Esophagus squamous epithelium (tissue), 5 donors: ENCODE data around the gene LRBA. TPM values are rescaled to one million over a fixed set of nuclear protein-coding genes. Genes with fewer than 3 reads are reported as not detected.

ENCODE experiments used
- DNase-seq: peaks from one replicate; lab custom pipeline; 2025; lab: John Stamatoyannopoulos, UW
- H3K27ac ChIP-seq, 4 donors: fragments of 200-600 bp; sonication (generic); one replicate each; pipeline ENCODE4 v1.5.1; 2016 to 2019; ENCODE audit warnings: mild to moderate bottlenecking in 1 of 4
- H3K27me3 ChIP-seq, 4 donors: fragments of 200-600 bp; sonication (generic); 1 replicate in 3 of 4; 2 replicates in 1 of 4; pipeline versions ENCODE4 v1.5.1 to v1.6.0; 2017 to 2021; ENCODE audit warnings: antibody characterized with exemption in 1 of 4
- H3K36me3 ChIP-seq, 3 donors: fragments of 200-600 bp; sonication (generic); one replicate each; pipeline ENCODE4 v1.5.1; 2016 to 2019
- H3K4me1 ChIP-seq, 3 donors: fragments of 200-600 bp; sonication (generic); one replicate each; pipeline ENCODE4 v1.5.1; 2017 to 2019
- H3K4me3 ChIP-seq, 4 donors: fragments of 200-600 bp; sonication (generic); 1 replicate in 3 of 4; 2 replicates in 1 of 4; pipeline ENCODE4 v1.5.1; 2016 to 2019; ENCODE audit warnings: mild to moderate bottlenecking in 2 of 4, moderate library complexity in 1 of 4
- H3K9me3 ChIP-seq, 3 donors: fragments of 200-600 bp; sonication (generic); one replicate each; pipeline ENCODE4 v1.5.1; 2016 to 2019
- POLR2A ChIP-seq, 4 donors: fragments of 450-650 bp; IDR thresholded peaks; one replicate each; pipeline ENCODE4 v1.6.1; 2017; ENCODE audit warnings: antibody characterized with exemption in 4 of 4, mild to moderate bottlenecking in 4 of 4, moderate library complexity in 3 of 4
- WGBS, 2 donors: methylation state at CpG; one replicate each; pipeline ENCODE4 v1.1.5; 2018; 5-methylcytosine and 5-hydroxymethylcytosine counted together
- intact Hi-C: fragments of 100-400 bp; cut with DNase I; formaldehyde crosslinking; loops from one replicate; pipeline ENCODE4 v1.15.0; 2022
- total RNA-seq, 4 donors: library from RNA; depleted of rRNA; stranded (reverse); fragments of >200 nt; gene quantifications; one replicate each; pipeline ENCODE4 v1.1.0, GENCODE V29; 2016
- TF ChIP-seq, protein P1 (sequence below), 6 experiments: fragments of 450-650 bp in 4 of 6; fragments of 200-600 bp in 2 of 6; sonication (generic) in 2 of 6; IDR thresholded peaks; one replicate each; pipeline ENCODE4 v1.5.1; 2016 to 2019; ENCODE audit warnings: antibody characterized with exemption in 6 of 6, mild to moderate bottlenecking in 4 of 6, moderate library complexity in 4 of 6
- donor health status: DM: yes; HTN: yes; CAD: no.

LRBA gene
- total RNA-seq, 4 donors from 2014 or later: 54.7 to 91.8 (median 66.2) TPM

DNA sequence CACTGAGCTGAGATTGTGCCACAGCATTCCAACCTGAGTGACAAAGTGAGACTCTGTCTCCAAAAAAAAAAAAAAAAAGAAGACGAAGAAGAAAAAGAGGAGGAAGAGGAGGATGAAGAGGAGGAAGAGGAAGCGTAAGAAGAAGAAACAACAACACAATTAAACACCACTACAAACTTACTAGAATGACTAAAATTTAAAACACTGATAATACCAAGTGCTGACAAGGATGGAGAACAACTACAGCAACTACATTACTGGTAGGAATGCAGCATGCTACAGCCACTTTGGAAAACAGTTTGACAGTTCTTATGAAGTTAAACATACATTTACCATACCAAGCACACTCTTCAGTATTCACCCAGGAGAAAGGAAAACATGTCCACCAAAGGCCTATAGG lies 24.1 kb downstream of the LRBA start:
- no peak for TF ChIP-seq POLR2A (IDR thresholded peaks at IDR 0.05)
- TF ChIP-seq, protein P1, sequence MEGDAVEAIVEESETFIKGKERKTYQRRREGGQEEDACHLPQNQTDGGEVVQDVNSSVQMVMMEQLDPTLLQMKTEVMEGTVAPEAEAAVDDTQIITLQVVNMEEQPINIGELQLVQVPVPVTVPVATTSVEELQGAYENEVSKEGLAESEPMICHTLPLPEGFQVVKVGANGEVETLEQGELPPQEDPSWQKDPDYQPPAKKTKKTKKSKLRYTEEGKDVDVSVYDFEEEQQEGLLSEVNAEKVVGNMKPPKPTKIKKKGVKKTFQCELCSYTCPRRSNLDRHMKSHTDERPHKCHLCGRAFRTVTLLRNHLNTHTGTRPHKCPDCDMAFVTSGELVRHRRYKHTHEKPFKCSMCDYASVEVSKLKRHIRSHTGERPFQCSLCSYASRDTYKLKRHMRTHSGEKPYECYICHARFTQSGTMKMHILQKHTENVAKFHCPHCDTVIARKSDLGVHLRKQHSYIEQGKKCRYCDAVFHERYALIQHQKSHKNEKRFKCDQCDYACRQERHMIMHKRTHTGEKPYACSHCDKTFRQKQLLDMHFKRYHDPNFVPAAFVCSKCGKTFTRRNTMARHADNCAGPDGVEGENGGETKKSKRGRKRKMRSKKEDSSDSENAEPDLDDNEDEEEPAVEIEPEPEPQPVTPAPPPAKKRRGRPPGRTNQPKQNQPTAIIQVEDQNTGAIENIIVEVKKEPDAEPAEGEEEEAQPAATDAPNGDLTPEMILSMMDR (IDR thresholded peaks at IDR 0.05): no peak

DNA sequence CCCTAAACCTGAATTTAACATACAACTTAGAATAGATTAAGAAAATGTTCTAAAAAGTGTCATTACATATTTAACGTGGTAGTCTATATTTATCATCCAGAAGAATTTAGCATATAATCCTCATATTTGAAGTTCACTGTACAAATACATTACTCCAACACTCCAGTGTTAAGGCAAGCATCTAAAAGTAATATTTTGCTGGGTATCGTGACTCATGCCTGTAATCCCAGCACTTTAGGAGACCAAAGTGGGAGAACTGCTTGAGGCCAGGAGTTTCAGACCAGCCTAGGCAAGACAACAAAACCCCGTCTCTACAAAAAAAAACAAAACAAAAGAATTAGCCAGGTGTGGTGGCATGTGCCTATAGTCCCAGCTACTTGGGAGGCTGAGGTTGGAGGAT lies 24.8 kb downstream of the LRBA start:
- H3K9me3 ChIP-seq: no peaks in the 10 kb centered on the region
- no peak overlapping the region for H3K27ac ChIP-seq
- H3K4me1 ChIP-seq: no peaks in the 10 kb centered on the region
- H3K27me3 ChIP-seq: no peaks in the 10 kb centered on the region
- no peak for DNase-seq
- 55 to 65% methylated on average over 3 of the region's 3 CpGs for WGBS, 2 donors
- intact Hi-C loops: no loop called here
- H3K36me3 ChIP-seq: no peaks in the 10 kb centered on the region
- TF ChIP-seq POLR2A (IDR thresholded peaks at IDR 0.05): no peak
- TF ChIP-seq, protein P1 (IDR thresholded peaks at IDR 0.05): no peak
- H3K4me3 ChIP-seq: no peak overlapping the region

More for the DNA sequence above, 24.1 kb downstream of the LRBA start:
- no peaks in the 10 kb centered on the region for H3K36me3 ChIP-seq
- intact Hi-C loops: no loop called here
- no peak for DNase-seq
- no peak overlapping the region for H3K4me3 ChIP-seq
- WGBS, 2 donors: 94 to 96% methylated on average over 2 of the region's 2 CpGs
- no peak overlapping the region for H3K27ac ChIP-seq
- no peaks in the 10 kb centered on the region for H3K27me3 ChIP-seq
- no peaks in the 10 kb centered on the region for H3K9me3 ChIP-seq
- H3K4me1 ChIP-seq: no peaks in the 10 kb centered on the region

DNA sequence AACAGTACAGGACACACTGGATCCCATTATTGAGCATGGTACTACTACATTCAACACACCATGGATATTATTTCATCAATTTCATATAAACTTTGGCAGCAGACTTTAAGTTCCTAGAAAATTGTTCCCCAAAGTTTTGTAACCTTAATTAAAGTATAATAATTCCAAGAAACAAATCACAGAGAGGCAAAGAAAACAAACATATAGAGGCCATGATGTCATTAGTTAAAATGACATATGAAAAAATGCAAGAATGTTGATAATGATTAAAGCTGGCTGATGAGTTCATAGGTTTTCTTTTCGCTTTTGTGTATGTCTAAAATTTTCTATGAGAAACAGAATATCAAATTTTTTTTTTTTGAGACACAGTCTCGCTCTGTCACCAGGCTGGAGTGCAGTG lies 26.8 kb downstream of the LRBA start:
- H3K4me3 ChIP-seq: no peak overlapping the region
- no peak for DNase-seq
- TF ChIP-seq, protein P1 (IDR thresholded peaks at IDR 0.05): no peak
- TF ChIP-seq POLR2A (IDR thresholded peaks at IDR 0.05): no peak
- no peaks in the 10 kb centered on the region for H3K36me3 ChIP-seq
- no peak overlapping the region for H3K27ac ChIP-seq
- H3K27me3 ChIP-seq: no peaks in the 10 kb centered on the region
- H3K9me3 ChIP-seq: no peaks in the 10 kb centered on the region
- intact Hi-C loops: no loop called here
- WGBS, 2 donors: 92% methylated on average over 2 of the region's 2 CpGs
- no peaks in the 10 kb centered on the region for H3K4me1 ChIP-seq

DNA sequence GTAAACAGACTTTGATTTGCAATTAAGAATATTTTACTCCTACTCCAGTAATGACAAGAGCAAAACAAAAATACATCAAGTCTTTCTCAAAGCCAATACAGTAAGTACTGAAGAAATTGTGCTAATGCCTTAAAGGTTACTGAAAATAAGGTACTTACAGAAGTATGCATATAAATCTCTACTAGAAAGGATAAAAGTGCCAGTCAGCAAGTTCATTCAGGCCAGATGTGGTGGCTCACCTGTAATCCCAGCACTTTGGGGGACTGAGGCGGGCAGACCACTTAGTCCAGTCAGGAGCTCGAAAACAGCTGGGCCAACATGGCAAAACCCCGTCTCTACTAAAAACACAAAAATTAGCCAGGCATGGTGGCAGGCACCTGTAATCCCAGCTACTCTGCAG lies 27.9 kb downstream of the LRBA start:
- Histone ChIP-seq H3K9me3 (no peaks in the 10 kb centered on the region), H3K4me1 (no peaks in the 10 kb centered on the region), H3K27ac (no peak overlapping the region), H3K27me3 (no peaks in the 10 kb centered on the region), H3K4me3 (no peak overlapping the region), H3K36me3 (no peaks in the 10 kb centered on the region)
- intact Hi-C loops: no loop called here
- no peak for TF ChIP-seq POLR2A (IDR thresholded peaks at IDR 0.05)
- TF ChIP-seq, protein P1 (IDR thresholded peaks at IDR 0.05): no peak
- no peak for DNase-seq
- 88 to 96% methylated on average over 3 of the region's 3 CpGs for WGBS, 2 donors

DNA sequence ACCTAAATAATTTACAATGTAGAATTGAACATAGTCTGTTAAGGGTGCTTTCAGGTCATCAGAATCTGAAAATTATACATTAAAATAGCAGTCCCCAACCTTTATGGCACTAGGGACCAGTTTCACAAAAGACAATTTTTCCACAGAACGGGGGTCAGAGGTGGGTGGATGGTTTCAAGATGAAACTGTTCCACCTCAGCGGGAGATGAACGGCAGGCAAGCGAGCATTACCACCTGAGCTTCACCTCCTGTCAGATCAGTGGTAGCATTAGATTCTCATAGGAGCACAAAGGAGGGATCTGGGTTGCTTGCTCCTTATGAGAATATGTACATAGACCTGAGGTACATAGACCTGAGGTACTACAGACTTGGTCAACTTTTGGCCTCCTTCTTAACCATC lies 29.0 kb downstream of the LRBA start:
- Histone ChIP-seq H3K27ac (no peak overlapping the region), H3K36me3 (no peaks in the 10 kb centered on the region), H3K9me3 (no peaks in the 10 kb centered on the region), H3K4me1 (no peaks in the 10 kb centered on the region), H3K4me3 (no peak overlapping the region), H3K27me3 (no peaks in the 10 kb centered on the region)
- no peak for TF ChIP-seq POLR2A (IDR thresholded peaks at IDR 0.05)
- TF ChIP-seq, protein P1 (IDR thresholded peaks at IDR 0.05): no peak
- DNase-seq: no peak
- intact Hi-C loops: no loop called here
- WGBS, 2 donors: 79 to 81% methylated on average over 4 of the region's 4 CpGs
